ENCODE results near the gene SDK1. TPM values are rescaled to one million over a fixed set of nuclear protein-coding genes. Genes with fewer than 3 reads are reported as not detected.

The SDK1 gene
- total RNA-seq, 1 experiment from 2014 or later, result 9.3 TPM

DNA sequence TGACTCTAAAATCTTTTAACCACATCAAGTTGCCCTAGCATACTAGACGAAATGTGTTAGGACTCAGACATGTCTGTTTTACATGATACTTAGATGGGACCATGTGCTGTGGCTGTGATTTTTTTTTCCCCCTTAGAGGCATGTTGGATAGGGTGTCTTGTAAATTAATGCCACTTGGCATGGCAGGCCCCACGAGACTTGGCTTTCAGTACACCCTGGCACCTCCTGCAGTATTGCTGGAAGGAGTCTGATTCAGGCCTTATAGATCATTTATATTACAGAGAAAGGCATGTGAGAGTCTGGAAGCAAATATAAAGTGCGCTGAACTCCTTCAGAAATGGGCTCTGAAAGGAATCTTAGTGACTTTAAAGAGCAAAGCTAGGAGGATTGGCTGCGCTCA, 494.1 kb downstream of the SDK1 start:
- ChIA-PET CTCF (no interaction called here), POLR2A (interaction anchor here (0.6 kb wide), 1 partner anchor 925 kb away, joined by 3 read pairs; no protein-coding TSS in a partner anchor)
- no peak overlapping the region for H3K4me3 Mint-ChIP-seq
- no peak for TF ChIP-seq ZBTB21 (CRISPR knock-in tag; IDR thresholded peaks at IDR 0.05; ENCODE audit: borderline replicate concordance)
- no peak for TF ChIP-seq IRF2 (CRISPR knock-in tag; IDR thresholded peaks at IDR 0.05; ENCODE audit: borderline replicate concordance, low read depth)
- no peak for TF ChIP-seq ZNF138 (CRISPR knock-in tag; conservative IDR thresholded peaks at IDR 0.05)
- no peak for TF ChIP-seq FOXP1 (CRISPR knock-in tag; IDR thresholded peaks at IDR 0.05; ENCODE audit: borderline replicate concordance)
- no peak for TF ChIP-seq NR1H2 (CRISPR knock-in tag; IDR thresholded peaks at IDR 0.05)
- no peak for TF ChIP-seq ELF4 (CRISPR knock-in tag; IDR thresholded peaks at IDR 0.05; ENCODE audit: low read depth)
- TF ChIP-seq HMGXB4 (CRISPR knock-in tag; IDR thresholded peaks at IDR 0.05), result no peak
- TF ChIP-seq, protein P1, sequence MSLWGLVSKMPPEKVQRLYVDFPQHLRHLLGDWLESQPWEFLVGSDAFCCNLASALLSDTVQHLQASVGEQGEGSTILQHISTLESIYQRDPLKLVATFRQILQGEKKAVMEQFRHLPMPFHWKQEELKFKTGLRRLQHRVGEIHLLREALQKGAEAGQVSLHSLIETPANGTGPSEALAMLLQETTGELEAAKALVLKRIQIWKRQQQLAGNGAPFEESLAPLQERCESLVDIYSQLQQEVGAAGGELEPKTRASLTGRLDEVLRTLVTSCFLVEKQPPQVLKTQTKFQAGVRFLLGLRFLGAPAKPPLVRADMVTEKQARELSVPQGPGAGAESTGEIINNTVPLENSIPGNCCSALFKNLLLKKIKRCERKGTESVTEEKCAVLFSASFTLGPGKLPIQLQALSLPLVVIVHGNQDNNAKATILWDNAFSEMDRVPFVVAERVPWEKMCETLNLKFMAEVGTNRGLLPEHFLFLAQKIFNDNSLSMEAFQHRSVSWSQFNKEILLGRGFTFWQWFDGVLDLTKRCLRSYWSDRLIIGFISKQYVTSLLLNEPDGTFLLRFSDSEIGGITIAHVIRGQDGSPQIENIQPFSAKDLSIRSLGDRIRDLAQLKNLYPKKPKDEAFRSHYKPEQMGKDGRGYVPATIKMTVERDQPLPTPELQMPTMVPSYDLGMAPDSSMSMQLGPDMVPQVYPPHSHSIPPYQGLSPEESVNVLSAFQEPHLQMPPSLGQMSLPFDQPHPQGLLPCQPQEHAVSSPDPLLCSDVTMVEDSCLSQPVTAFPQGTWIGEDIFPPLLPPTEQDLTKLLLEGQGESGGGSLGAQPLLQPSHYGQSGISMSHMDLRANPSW (CRISPR knock-in tag; conservative IDR thresholded peaks at IDR 0.05; ENCODE audit: low read depth), result no peak
- TF ChIP-seq, protein P2, sequence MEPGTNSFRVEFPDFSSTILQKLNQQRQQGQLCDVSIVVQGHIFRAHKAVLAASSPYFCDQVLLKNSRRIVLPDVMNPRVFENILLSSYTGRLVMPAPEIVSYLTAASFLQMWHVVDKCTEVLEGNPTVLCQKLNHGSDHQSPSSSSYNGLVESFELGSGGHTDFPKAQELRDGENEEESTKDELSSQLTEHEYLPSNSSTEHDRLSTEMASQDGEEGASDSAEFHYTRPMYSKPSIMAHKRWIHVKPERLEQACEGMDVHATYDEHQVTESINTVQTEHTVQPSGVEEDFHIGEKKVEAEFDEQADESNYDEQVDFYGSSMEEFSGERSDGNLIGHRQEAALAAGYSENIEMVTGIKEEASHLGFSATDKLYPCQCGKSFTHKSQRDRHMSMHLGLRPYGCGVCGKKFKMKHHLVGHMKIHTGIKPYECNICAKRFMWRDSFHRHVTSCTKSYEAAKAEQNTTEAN (CRISPR knock-in tag; IDR thresholded peaks at IDR 0.05), result no peak
- TF ChIP-seq JUN (CRISPR knock-in tag; IDR thresholded peaks at IDR 0.05), result no peak
- TF ChIP-seq EMX1 (CRISPR knock-in tag; IDR thresholded peaks at IDR 0.05), result no peak
- TF ChIP-seq ZNF416 (CRISPR knock-in tag; IDR thresholded peaks at IDR 0.05), result no peak
- TF ChIP-seq, protein P3, sequence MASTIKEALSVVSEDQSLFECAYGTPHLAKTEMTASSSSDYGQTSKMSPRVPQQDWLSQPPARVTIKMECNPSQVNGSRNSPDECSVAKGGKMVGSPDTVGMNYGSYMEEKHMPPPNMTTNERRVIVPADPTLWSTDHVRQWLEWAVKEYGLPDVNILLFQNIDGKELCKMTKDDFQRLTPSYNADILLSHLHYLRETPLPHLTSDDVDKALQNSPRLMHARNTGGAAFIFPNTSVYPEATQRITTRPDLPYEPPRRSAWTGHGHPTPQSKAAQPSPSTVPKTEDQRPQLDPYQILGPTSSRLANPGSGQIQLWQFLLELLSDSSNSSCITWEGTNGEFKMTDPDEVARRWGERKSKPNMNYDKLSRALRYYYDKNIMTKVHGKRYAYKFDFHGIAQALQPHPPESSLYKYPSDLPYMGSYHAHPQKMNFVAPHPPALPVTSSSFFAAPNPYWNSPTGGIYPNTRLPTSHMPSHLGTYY (CRISPR knock-in tag; IDR thresholded peaks at IDR 0.05), result no peak
- no peak for TF ChIP-seq NFATC4 (CRISPR knock-in tag; IDR thresholded peaks at IDR 0.05)
- no peak for TF ChIP-seq FOXP4 (CRISPR knock-in tag; IDR thresholded peaks at IDR 0.05)
- TF ChIP-seq GRHL2 (CRISPR knock-in tag; IDR thresholded peaks at IDR 0.05; ENCODE audit: insufficient replicate concordance, severe bottlenecking), result no peak
- TF ChIP-seq, protein P4, sequence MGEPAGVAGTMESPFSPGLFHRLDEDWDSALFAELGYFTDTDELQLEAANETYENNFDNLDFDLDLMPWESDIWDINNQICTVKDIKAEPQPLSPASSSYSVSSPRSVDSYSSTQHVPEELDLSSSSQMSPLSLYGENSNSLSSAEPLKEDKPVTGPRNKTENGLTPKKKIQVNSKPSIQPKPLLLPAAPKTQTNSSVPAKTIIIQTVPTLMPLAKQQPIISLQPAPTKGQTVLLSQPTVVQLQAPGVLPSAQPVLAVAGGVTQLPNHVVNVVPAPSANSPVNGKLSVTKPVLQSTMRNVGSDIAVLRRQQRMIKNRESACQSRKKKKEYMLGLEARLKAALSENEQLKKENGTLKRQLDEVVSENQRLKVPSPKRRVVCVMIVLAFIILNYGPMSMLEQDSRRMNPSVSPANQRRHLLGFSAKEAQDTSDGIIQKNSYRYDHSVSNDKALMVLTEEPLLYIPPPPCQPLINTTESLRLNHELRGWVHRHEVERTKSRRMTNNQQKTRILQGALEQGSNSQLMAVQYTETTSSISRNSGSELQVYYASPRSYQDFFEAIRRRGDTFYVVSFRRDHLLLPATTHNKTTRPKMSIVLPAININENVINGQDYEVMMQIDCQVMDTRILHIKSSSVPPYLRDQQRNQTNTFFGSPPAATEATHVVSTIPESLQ (CRISPR knock-in tag; IDR thresholded peaks at IDR 0.05), result no peak
- no peak for TF ChIP-seq ATF3 (CRISPR knock-in tag; conservative IDR thresholded peaks at IDR 0.05)
- H3K27me3 Mint-ChIP-seq (ENCODE audit: low read depth), result no peaks in the 10 kb centered on the region
- no peak for ATAC-seq
- peaks cover 4% of the 10 kb centered on the region; the same call in 1 of the 2 replicates for H3K9me3 Mint-ChIP-seq
- H3K36me3 Mint-ChIP-seq, result no peaks in the 10 kb centered on the region
- no peak for DNase-seq (ENCODE audit: low spot score)
- H3K4me1 Mint-ChIP-seq, result peaks cover 9% of the 10 kb centered on the region
- no peak overlapping the region for H3K27ac Mint-ChIP-seq

All from WTC11 (cell line).